PC-3 (cell line): ENCODE measurements around the gene ARAP3.

Experiments
- CTCF ChIP-seq: fragments of 300-600 bp; sonication (generic); conservative IDR thresholded peaks from 2 replicates; pipeline ENCODE4 v1.5.1; 2017; ENCODE audit warnings: antibody characterized with exemption, low read depth, mild to moderate bottlenecking, low read length
- EZH2 ChIP-seq: fragments of 300-600 bp; sonication (generic); IDR thresholded peaks from one replicate; pipeline ENCODE4 v1.6.1; 2017; ENCODE audit warnings: antibody characterized with exemption, mild to moderate bottlenecking, low read length; ENCODE audit not compliant: unreplicated experiment

GRCh38 chr5:141669520-141669919, 12.5 kb downstream of the ARAP3 start:
- TF ChIP-seq EZH2: no peak
- TF ChIP-seq CTCF: peak; percentile 27; the same call in 1 of the 2 replicates
